ENCODE results near the gene C2orf92. TPM values are rescaled to one million over a fixed set of nuclear protein-coding genes. Genes with fewer than 3 reads are reported as not detected.
"Not testable (repeated sequence)": the region's sequence is repeated elsewhere in the genome, so short reads cannot be mapped to it uniquely, and the experiment has no call there.

Gene C2orf92
- total RNA-seq, 2 experiments from 2014 or later, result 4.5 to 4.8 TPM

DNA sequence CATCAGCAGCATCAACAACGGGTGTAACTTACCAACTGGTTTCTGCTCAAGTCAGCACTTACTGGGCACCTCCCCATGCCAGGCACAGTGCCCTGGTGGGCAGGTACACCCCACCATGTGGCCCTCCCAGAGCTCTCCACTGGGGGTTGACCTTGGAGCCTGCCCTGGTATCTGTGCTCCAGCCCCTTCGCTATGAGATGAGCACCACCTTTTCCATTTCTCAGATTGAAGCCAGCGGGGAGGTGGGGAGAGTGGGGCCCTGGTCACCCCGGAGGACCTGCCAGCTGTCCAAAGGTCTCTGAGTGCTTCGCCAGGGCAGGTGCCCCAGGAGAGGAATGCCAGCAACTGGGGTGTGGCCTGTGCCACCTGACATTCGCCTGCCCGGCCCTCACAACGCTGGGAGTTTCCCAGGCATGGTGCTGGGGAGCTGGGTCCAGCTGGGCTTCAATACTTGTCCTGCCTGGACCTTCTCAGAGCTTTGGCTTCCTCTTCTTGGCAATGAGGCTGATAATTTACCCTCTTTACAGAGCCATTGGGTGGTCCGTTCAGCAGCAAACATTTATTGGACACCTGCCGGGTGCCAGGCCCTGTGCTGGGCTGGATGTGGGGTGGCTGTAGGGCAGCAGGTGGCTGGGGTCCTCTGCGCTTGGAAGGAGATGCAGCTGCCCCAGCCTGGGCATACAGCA, 38.0 kb downstream of the C2orf92 start:
- H3K4me1 Mint-ChIP-seq (ENCODE audit: low read depth), result peaks cover 24% of the 10 kb centered on the region
- DNase-seq, result peak; percentile 4
- H3K27ac Mint-ChIP-seq, result no peak overlapping the region
- ChIA-PET POLR2A (no interaction called here), CTCF (interaction anchor here (0.7 to 9.6 kb wide), 6 partner anchors 9 to 43 kb away, joined by 3 to 134 read pairs (median 22); partner anchors contain the start of gene ACTR1B)
- H3K27me3 Mint-ChIP-seq, result no peaks in the 10 kb centered on the region
- H3K9me3 Mint-ChIP-seq, result no peaks in the 10 kb centered on the region
- intact Hi-C loops (cut with micrococcal nuclease), result no loop called here
- H3K36me3 Mint-ChIP-seq, result peaks cover 2% of the 10 kb centered on the region
- H3K4me3 Mint-ChIP-seq, result no peak overlapping the region

DNA sequence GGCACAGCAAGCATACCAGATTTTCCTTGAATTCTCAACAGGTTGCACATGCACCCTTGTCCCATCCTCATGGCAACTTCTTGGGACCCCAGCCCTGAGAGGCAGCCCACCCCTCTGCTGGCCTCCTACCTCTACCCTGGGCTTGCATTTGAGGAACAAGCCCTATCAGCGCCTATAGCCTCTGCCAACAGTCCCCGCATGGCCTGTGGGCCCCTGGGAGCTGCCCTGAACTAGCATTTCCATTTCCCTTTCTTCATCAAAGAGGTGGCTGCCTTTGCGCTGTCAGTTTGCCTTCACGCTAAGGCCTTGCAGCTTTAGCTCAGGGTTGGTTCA, 38.5 kb downstream of the C2orf92 start:
- no peak overlapping the region for H3K4me3 Mint-ChIP-seq
- ChIA-PET POLR2A (no interaction called here), CTCF (interaction anchor here (0.7 to 9.6 kb wide), 8 partner anchors 10 to 677 kb away, joined by 3 to 134 read pairs (median 14); partner anchors contain the start of genes ACTR1B and ANKRD36B)
- peaks cover 2% of the 10 kb centered on the region for H3K36me3 Mint-ChIP-seq
- H3K27me3 Mint-ChIP-seq, result no peaks in the 10 kb centered on the region
- peaks cover 28% of the 10 kb centered on the region for H3K4me1 Mint-ChIP-seq (ENCODE audit: low read depth)
- no peak for DNase-seq
- no peaks in the 10 kb centered on the region for H3K9me3 Mint-ChIP-seq
- no peak overlapping the region for H3K27ac Mint-ChIP-seq
- intact Hi-C loops (cut with micrococcal nuclease), result no loop called here

GRCh38 chr2:97708608-97709007, 39.1 kb downstream of the C2orf92 start:
- Mint-ChIP-seq H3K4me1 (ENCODE audit: low read depth) (peaks cover 33% of the 10 kb centered on the region), H3K4me3 (no peak overlapping the region), H3K27ac (no peak overlapping the region), H3K27me3 (no peaks in the 10 kb centered on the region), H3K9me3 (no peaks in the 10 kb centered on the region), H3K36me3 (peaks cover 4% of the 10 kb centered on the region)
- DNase-seq, result peak; percentile 10
- CTCF ChIA-PET, result interaction anchor here (0.7 to 9.6 kb wide), 11 partner anchors 10 to 676 kb away, joined by 3 to 134 read pairs (median 10); partner anchors contain the start of genes ACTR1B and ANKRD36B
- intact Hi-C loops (cut with micrococcal nuclease), result no loop called here
- POLR2A ChIA-PET, result interaction anchor here (1.0 kb wide), 1 partner anchor 20 kb away, joined by 3 read pairs; no protein-coding TSS in a partner anchor

- Mint-ChIP-seq H3K36me3 (peaks cover 24% of the 10 kb centered on the region), H3K4me1 (ENCODE audit: low read depth) (peaks cover 47% of the 10 kb centered on the region), H3K4me3 (no peak overlapping the region), H3K27me3 (no peaks in the 10 kb centered on the region), H3K9me3 (no peaks in the 10 kb centered on the region), H3K27ac (no peak overlapping the region)
- CTCF ChIA-PET, result interaction anchor here (2.5 to 9.6 kb wide), 4 partner anchors 13 to 36 kb away, joined by 14 to 134 read pairs (median 29); no protein-coding TSS in a partner anchor
- intact Hi-C loops (cut with micrococcal nuclease), result loop anchor here (10.0 kb wide), 1 partner anchor 283 kb away; the partner anchor contains the start of gene TMEM131
- POLR2A ChIA-PET, result interaction anchor here (4.1 kb wide), 1 partner anchor 31 kb away, joined by 26 read pairs; no protein-coding TSS in a partner anchor
- no peak for DNase-seq
Observed at GRCh38 chr2:97711394-97711711, 41.8 kb downstream of the C2orf92 start.

GRCh38 chr2:97712175-97712574, 42.7 kb downstream of the C2orf92 start:
- ChIA-PET CTCF (interaction anchor here (1.0 to 9.6 kb wide), 7 partner anchors 14 to 672 kb away, joined by 3 to 134 read pairs (median 17); partner anchors contain the start of gene COX5B), POLR2A (interaction anchor here (1.3 to 4.1 kb wide), 4 partner anchors 30 to 66 kb away, joined by 3 to 34 read pairs (median 22); partner anchors contain the start of genes ACTR1B and COX5B)
- H3K36me3 Mint-ChIP-seq, result peaks cover 31% of the 10 kb centered on the region
- H3K4me3 Mint-ChIP-seq, result peak overlapping the region; percentile 92
- not testable (repeated sequence) for H3K9me3 Mint-ChIP-seq, DNase-seq, H3K27me3 Mint-ChIP-seq
- peaks cover 54% of the 10 kb centered on the region for H3K4me1 Mint-ChIP-seq (ENCODE audit: low read depth)
- intact Hi-C loops (cut with micrococcal nuclease), result loop anchor here (10.0 kb wide), 1 partner anchor 283 kb away; the partner anchor contains the start of gene TMEM131
- peak overlapping the region; percentile 95 for H3K27ac Mint-ChIP-seq

DNA sequence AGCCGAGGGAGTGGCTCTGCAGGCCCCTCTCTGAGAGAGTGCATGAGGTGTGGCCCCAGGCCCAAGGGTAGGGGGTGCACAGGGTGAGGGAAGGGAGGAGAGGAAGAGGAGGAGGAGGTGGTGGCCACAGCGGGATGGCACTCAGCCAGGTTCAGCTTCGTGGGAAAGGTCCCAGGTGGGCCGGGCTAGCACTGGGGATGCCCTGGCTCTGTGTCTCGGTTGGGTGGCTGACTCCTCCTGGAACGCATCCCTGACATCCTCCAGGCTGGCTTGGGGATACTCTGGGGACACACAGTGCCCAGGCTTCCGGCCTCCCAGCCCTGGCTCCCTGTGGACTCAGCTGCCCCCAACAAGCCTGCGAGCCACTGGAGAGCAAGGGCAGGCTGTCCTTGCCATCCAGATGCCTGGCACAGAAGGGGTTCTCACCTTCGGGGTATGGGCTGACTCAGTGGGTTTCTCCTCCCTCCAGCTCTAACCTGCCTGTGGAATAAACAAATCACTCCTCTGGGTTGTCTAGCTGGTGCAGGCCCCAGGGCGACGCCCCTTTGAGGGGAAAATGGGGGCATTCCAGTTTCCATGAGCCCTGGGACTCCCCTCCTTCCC, 43.3 kb downstream of the C2orf92 start:
- intact Hi-C loops (cut with micrococcal nuclease), result loop anchor here (1.0 to 10.0 kb wide), 3 partner anchors 30 to 282 kb away; partner anchors contain the start of genes ACTR1B and TMEM131
- no peaks in the 10 kb centered on the region for H3K27me3 Mint-ChIP-seq
- POLR2A ChIA-PET, result interaction anchor here (1.3 to 4.1 kb wide), 4 partner anchors 29 to 67 kb away, joined by 3 to 34 read pairs (median 22); partner anchors contain the start of genes ACTR1B and COX5B

GRCh38 chr2:97713296-97714083, 44.0 kb downstream of the C2orf92 start, which contains the start of gene ZAP70:
ZAP70 (plus strand) TSS chr2:97713576; CDS start chr2:97724037, 10,461 bp downstream.
- H3K4me3 Mint-ChIP-seq, result peak within 1 kb of the TSS; percentile 92
- ChIA-PET POLR2A (interaction anchor here (0.7 to 4.1 kb wide), 7 partner anchors 14 to 300 kb away, joined by 3 to 34 read pairs (median 12); partner anchors contain the start of genes ACTR1B and COX5B), CTCF (interaction anchor here (1.1 to 9.6 kb wide), 9 partner anchors 9 to 123 kb away, joined by 3 to 134 read pairs (median 9); partner anchors contain the start of genes ACTR1B and COX5B)
- H3K9me3 Mint-ChIP-seq, result no peaks in the 10 kb centered on the region
- peak within 1 kb of the TSS; percentile 95 for H3K27ac Mint-ChIP-seq
- DNase-seq, result peak; percentile 78
- H3K27me3 Mint-ChIP-seq, result no peaks in the 10 kb centered on the region
- H3K4me1 Mint-ChIP-seq (ENCODE audit: low read depth), result peaks cover 66% of the 10 kb centered on the region
- peaks cover 38% of the 10 kb centered on the region for H3K36me3 Mint-ChIP-seq
- intact Hi-C loops (cut with micrococcal nuclease), result loop anchor here (1.0 to 10.0 kb wide), 4 partner anchors 13 to 281 kb away; partner anchors contain the start of genes ACTR1B and TMEM131

More for the DNA sequence above, 43.3 kb downstream of the C2orf92 start:
- Mint-ChIP-seq H3K27ac (peak overlapping the region; percentile 95), H3K4me3 (peak overlapping the region; percentile 92), H3K4me1 (ENCODE audit: low read depth) (peaks cover 59% of the 10 kb centered on the region), H3K9me3 (no peaks in the 10 kb centered on the region), H3K36me3 (peaks cover 35% of the 10 kb centered on the region)
- CTCF ChIA-PET, result interaction anchor here (1.0 to 9.6 kb wide), 8 partner anchors 14 to 672 kb away, joined by 3 to 134 read pairs (median 13); partner anchors contain the start of gene COX5B
- DNase-seq, result peak; percentile 70

DNA sequence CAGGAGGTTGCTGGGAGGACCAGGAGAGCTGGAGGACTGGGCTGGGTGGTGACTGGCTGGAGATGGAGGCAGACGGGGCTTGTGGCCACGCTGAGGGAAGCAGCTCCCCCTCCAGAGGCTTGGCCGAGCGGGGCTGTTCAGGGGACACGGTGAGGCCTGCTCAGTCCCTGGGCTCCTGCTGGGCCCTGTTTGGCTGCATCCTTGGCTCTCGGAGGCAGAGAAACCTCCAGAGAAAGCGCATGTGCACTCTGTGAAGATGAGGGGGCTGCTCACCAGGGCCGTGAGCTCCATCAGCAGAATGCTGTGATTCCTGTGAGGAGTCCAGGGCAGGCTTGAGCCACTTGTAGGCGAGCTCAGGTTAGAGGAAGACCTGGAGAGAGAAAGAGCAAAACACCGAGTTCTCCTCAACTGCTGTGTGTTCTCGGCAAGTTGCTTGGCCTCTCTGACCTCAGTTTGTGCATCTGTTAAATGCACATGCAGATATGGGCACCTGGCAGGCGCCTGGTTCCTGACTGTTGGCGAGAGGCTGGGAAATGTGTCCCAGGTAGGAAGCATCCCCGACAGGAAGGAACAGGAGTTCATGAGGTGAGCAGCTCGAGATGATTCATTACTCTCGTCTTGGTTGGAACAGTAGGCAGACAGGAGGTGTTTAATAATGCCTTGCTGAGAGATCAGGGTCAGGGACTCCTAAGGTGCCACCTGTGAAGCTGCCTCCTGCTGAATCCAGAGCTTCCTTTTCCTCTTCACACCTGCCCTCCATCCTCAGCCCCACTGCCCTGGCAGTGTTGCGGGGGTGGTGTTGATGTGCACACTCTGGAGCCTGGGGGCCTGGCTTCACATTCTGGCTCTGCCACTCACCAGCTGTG, 44.8 kb downstream of the C2orf92 start:
- Mint-ChIP-seq H3K27ac (peak overlapping the region; percentile 95), H3K4me3 (peak overlapping the region; percentile 92), H3K9me3 (no peaks in the 10 kb centered on the region), H3K27me3 (no peaks in the 10 kb centered on the region), H3K36me3 (peaks cover 45% of the 10 kb centered on the region), H3K4me1 (ENCODE audit: low read depth) (peaks cover 74% of the 10 kb centered on the region)
- DNase-seq, result peak; percentile 62
- CTCF ChIA-PET, result interaction anchor here (0.6 to 9.6 kb wide), 10 partner anchors 8 to 124 kb away, joined by 3 to 134 read pairs (median 8); partner anchors contain the start of gene ACTR1B
- POLR2A ChIA-PET, result interaction anchor here (0.7 to 4.1 kb wide), 7 partner anchors 13 to 299 kb away, joined by 3 to 34 read pairs (median 12); partner anchors contain the start of genes ACTR1B and COX5B
- intact Hi-C loops (cut with micrococcal nuclease), result loop anchor here (2.0 to 10.0 kb wide), 2 partner anchors 14 to 280 kb away; partner anchors contain the start of gene TMEM131

DNA sequence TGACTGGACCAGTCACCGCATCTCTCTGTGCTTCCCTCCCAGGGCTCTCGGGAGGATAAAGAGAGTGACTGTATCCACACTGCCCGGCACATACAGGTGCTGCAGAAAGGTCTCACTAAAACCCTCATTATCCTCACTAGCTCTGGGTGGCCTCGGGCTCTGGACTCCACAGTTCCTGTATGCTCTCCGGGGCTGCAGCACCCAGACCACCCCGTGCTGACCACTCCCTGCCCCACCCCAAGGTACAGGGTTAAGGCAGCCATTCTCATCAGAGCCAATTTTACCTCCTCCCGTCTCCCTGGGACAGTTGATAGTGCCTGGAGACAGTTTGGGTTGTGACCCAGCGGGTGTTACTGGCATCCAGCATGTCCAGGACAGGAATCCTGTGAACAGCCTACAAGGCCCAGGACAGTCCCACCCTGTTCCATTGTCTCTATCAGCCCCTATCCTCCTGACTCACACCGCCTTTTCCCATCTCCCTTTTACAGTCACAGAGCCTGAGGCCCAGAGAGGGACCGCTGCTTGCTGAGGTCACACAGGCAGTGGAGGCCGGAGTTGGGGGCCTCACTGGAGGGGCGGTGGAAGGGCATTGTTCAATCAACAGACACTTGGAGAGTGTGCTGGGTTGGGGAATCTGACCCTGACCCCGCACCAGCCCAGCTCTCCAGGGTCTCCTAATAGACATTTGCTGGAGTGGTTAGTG, 45.6 kb downstream of the C2orf92 start:
- H3K4me3 Mint-ChIP-seq, result peak overlapping the region; percentile 92
- H3K27ac Mint-ChIP-seq, result peak overlapping the region; percentile 95
- no peaks in the 10 kb centered on the region for H3K9me3 Mint-ChIP-seq
- ChIA-PET POLR2A (interaction anchor here (1.1 to 4.1 kb wide), 5 partner anchors 12 to 124 kb away, joined by 3 to 34 read pairs (median 19); partner anchors contain the start of genes ACTR1B and COX5B), CTCF (interaction anchor here (1.0 to 9.6 kb wide), 5 partner anchors 17 to 125 kb away, joined by 3 to 134 read pairs (median 17); partner anchors contain the start of gene ACTR1B)
- intact Hi-C loops (cut with micrococcal nuclease), result loop anchor here (2.0 to 10.0 kb wide), 2 partner anchors 14 to 280 kb away; partner anchors contain the start of gene TMEM131
- peaks cover 77% of the 10 kb centered on the region for H3K4me1 Mint-ChIP-seq (ENCODE audit: low read depth)
- no peaks in the 10 kb centered on the region for H3K27me3 Mint-ChIP-seq
- H3K36me3 Mint-ChIP-seq, result peaks cover 49% of the 10 kb centered on the region
- no peak for DNase-seq

Data from activated CD4-positive, alpha-beta memory T cell treated with anti-CD3 and anti-CD28 coated beads for 36 hours (primary cell).